ENCODE data around the gene REXO1.
"Not testable (repeated sequence)": the region's sequence is repeated elsewhere in the genome, so short reads cannot be mapped to it uniquely, and the experiment has no call there.

REXO1 gene, protein sequence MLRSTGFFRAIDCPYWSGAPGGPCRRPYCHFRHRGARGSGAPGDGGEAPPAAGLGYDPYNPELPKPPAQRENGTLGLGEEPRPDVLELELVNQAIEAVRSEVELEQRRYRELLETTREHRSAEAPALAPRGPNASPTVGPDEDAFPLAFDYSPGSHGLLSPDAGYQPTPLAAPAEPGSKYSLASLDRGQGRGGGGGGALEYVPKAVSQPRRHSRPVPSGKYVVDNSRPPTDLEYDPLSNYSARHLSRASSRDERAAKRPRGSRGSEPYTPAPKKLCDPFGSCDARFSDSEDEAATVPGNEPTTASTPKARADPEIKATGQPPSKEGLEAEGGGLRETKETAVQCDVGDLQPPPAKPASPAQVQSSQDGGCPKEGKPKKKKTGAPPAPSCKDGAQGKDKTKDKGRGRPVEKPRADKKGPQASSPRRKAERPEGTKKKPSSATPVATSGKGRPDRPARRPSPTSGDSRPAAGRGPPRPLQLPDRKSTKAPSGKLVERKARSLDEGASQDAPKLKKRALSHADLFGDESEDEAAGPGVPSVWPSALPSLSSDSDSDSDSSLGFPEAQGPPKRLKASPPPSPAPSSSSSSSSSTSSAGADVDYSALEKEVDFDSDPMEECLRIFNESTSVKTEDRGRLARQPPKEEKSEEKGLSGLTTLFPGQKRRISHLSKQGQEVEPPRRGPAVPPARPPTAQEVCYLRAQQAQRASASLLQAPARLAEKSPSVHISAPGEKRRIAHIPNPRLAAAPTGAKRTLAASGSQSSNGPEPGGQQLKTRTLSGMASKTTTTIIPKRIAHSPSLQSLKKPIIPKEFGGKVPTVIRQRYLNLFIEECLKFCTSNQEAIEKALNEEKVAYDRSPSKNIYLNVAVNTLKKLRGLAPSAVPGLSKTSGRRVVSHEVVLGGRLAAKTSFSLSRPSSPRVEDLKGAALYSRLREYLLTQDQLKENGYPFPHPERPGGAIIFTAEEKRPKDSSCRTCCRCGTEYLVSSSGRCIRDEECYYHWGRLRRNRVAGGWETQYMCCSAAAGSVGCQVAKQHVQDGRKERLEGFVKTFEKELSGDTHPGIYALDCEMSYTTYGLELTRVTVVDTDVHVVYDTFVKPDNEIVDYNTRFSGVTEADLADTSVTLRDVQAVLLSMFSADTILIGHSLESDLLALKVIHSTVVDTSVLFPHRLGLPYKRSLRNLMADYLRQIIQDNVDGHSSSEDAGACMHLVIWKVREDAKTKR

DNA sequence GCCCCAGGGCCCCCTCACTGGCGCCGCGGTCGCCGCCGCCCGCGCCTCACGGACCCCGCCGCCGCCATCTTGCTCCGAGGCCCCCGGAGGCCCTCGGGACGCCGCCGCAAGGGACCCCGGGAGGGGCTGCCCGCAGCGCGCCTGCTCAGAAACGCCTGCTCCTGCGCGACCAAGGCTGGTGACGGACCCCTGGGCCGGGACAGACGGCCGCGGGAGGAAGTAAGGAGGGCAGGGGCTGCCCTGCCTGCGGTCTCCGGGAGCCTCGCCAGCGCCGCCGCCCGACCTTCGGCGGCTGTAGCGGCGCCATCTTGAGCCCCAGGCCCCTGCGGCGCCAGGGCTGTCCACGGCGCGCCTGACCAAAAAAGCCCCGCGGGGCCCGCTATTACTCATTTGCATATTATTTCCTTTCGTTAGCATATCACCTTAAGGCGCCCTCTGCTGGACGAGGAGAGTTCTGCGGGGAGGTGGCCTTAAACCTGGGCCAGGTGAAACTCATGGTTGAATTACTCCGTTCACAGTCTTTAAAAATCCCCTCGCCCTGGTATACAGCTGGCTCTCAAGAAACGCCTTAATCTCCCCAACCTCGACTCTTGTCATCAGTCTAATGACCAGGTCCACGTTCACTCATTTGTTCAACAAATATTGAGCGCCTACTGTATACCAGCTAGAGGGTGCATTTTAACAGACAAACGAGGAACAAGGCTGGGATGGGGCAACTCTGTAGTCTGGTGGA, at the start of gene REXO1:
Gene REXO1, minus strand, starts transcription at position 85 of the 733 bp plus-strand sequence. CDS start 125 bp downstream, outside the sequence.
- DNase-seq = peak; percentile 67

DNA sequence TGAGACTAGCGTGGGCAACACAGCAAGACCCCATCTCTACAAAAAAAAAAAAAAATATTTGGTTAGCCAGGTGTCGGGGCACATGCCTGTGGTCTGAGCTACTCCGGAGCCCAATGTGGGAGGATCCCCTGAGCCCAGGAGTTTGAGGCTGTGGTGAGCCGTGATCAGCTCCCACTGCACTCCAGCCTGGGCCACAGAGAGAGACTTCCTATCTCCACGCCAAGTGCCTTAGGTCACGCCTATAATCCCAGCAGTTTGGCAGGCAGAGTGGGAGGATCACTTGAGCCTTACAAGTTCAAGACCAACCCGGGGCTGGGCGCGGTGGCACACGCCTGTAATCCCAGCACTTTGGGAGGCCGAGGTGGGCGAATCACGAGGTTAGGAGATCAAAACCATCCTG, 48.2 kb upstream of the REXO1 start:
- DNase-seq = no peak

DNA sequence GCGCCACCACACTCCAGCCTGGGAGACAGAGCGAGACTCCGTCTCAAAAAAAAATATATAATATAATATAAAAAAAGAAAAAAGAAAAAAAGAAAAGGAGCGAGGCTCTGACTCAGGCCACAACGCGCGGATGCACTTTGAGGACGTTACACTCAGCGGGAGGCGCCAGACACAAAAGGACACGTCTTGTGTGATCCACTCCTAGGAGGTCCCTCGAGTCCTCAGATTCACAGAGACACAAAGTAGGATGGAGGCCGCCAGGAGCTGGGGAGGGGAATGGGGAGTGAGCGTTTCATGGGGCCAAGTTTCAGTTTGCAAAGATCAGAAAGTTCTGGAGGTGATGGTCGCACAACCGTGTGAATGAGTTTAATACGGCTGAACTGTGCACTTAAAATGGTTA, 45.5 kb upstream of the REXO1 start:
- DNase-seq = no peak

DNA sequence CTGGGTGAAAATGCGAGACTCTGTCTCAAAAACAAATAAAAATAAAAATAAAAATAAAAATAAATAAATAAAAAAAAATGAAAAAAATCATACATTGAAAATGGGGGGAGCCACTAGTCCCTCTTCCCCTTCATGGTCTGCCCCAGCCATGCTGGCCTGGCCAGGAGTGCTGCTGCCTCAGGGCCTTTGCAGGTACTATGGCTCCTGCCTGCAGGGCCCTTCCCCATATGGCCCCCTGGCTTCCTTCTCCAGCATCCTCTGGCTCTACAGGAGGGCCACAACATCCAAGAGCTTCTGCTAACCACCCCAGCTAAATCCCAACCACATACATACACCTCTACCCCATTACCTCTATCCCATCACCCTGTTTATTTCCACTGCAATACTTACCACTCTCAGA, 41.6 kb upstream of the REXO1 start:
- no peak for DNase-seq

DNA sequence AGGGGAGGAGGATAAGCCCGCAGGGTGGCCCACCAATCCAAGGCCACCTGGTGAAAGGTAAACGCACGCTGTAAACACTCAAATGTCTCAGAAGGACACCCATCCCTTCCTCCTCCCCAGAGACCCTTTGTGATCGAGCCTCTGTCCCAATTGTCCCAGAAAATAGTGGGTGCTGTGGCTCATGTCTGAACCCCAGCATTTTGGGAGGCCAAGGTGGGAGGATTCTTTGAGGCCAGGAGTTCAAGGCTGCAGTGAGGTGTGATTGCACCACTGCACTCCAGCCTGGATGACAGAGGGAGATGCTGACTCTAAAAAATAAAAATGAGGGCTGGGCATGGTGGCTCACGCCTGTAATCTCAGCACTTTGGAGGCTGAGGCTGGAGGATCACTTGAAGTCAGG, 40.1 kb upstream of the REXO1 start:
- DNase-seq = no peak

DNA sequence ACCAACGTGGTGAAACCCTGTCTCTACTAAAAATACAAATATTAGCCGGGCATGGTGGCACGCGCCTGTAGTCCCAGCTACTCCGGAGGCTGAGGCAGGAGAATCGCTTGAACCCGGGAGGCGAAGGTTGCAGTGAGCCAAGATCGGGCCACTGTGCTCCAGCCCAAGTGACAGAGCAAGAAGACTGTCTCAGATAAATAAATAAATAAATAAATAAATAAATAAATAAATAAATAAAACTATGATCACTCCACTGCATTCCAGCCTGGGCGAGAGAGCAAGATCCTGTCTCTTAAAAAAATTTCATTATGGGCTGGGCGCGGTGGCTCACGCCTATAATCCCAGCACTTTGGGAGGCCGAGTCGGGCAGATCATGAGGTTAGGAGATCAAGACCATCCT, 38.1 kb upstream of the REXO1 start:
- not testable (repeated sequence) for DNase-seq

DNA sequence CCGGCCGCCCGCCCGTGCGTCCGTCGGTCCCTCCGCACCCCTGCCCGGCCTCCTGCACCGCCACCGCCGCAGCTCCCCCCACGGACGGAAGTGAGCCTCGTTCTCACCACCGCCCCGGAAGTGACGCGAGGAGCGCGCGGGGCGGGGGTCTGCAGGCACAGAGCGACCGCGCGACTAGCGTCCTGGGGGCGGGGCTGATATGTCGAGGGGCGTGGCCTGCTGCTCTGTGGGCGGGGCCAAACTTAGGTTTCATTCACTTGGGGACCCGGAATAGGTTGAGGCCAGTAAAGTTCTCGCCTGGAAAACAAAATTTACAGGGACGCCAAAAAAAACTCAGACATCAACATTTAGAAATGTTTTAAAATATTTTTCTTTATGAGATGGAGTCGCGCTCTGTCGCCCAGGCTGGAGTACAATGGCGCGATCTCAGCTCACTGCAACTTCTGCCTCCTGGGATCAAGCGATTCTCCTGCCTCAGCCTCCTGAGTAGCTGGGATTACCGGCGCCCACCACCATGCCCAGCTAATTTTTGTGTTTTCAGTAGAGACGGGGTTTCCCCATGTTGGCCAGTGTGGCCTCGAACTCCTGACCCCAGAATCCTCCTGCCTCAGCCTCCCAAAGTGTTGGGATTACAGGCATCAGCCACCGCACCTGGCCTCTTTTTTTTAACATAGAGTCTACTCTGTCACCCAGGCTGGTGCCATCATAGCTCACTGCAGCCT, 37.3 kb upstream of the REXO1 start, which contains the start of gene ABHD17A:
Gene ABHD17A, minus strand, starts transcription at position 99 of the 722 bp plus-strand sequence. CDS start 3,930 bp downstream, outside the sequence.
- DNase-seq = peak; percentile 36

DNA sequence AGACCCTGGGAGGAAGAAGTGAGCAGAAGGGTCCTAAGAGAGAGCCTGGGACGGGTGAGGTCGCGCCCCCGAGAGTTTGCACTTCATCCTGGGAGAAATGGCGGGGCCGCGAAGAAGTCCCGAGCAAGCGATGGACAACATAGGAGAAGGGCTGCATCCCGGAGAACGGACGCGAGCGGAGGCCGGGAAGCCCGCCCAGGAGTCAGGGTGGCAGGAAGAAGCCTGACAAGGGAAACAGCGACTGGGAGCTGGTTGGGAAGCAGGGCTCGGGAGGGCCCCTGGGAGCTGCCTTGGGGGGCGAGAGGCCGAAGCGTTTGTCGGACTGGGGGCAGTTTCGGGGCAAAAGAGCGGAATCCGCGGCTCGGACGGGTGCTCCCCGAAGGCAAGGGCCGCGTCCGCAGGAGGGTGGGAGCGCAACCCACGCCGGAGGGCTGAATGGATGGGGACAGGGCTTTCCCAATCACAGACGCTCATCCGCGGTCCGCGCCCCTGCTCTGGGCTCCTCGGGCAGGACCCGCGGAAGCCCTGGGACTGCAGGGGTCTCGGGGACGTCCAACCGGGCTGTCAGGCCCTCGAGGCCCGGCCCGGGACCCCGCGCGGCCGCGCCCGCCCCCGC, 36.5 kb upstream of the REXO1 start:
- DNase-seq = no peak

DNA sequence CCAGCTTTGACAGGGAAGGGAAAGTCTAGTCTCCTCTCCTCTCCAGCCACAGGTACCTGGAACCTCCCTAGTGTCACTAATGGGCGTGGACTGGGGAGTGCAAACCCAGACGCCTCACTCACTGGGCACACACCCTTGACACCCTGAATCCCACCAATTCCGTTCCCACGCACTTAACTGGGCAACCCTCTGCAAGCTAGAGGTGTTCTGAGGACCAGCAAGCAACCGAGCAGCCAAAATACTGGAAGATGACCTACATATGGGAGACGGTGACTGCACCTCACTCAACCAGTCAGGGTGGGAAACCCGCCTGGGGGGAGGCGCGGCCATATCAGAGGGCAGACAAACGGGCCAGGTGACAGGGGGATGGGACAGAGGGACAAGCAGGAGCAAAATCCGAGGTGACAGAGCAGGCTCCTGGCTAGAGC, 36.0 kb upstream of the REXO1 start:
- no peak for DNase-seq

DNA sequence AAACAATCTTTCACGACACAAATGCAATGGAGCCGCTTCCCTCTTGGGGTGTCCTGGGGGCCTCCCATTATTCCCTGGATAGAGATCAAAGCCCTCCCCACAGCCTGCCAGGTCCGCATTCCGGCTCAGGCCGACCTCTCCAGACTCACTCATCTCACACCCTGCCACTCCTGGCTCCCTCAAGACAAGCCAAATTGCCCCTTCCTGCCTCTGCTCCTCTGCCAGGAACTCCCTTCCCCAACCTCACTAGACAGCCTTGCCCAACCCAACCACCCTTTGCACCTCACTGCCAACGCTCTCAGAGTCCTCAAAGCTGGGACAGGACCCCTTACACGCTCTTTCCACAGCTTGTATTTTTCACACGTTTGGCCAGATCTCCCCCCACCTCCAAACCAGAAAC, 35.5 kb upstream of the REXO1 start:
- DNase-seq = no peak

DNA sequence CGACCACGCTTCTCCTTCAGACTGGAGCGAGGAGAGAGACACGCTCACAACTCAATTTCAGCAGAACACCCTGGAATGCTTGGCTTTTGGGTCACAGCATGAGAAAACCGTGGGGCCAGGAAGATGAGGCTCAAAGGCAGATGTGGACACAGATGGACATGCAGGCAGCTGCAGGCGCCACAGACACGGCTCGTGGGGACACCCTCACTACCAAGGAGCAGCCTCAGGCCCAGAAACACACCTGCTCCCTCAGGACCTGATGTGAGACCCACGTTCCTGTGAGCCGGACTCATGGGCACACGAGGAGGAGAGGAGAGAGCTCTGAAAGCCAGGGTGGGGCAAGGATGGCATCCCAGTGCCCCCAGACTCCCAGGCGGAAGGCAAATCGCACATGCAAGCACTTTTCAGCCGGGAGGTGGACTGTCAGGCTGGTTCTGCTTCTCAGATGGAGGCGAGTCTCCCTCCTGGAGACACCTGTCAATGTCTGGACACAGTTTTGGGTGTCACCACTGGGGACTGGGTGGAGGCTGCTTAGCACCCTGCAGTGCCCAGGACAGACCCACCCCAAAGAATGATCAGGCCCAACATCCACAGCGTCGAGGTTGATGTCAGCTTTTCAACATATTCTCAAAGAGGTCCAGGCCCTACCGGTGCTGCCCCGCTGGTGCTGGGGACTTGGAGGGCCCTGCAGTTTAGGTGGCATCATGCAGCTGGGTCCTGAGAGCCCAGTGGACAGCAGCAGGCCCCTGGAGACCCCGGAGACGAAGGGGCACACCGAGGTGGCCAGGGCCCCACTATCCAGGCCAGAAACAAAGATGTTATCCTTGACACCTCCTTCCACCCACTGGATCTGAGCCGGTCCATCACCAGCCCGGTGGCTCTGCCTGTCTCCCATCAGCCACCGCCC, 34.8 kb upstream of the REXO1 start:
- no peak for DNase-seq

DNA sequence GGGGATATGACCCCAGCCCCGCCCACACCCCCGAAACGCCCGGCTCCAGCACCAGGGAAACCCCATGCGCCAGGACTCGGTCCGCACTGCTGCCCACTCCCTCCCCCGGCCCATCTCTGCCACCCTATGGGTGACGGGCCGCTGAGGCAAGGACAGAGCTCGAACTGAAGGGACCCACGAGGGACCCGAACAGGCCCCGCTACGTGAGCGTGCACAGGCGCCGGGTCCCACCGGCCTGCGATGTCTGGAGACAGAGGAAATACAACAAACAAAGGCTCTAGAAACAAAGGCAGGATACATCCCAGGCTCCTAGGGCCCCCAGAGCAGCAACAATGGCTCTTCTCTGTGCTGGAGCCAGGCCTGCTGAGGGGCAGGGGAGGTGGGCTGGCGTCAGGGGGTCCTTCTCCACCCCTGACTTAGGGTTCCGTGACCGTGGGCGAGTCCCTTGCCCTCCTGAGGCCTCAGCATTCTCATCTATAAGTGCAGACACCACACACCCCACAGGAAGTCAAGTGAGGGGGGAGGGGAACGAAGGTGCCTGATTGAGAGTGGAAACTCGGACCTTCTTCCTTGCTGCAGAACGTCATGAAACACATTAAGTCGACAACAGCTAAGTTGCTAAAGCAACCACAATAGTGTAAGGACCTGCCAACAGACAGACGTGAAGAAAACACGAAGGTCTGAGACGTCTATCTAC, 34.0 kb upstream of the REXO1 start:
- no peak for DNase-seq

DNA sequence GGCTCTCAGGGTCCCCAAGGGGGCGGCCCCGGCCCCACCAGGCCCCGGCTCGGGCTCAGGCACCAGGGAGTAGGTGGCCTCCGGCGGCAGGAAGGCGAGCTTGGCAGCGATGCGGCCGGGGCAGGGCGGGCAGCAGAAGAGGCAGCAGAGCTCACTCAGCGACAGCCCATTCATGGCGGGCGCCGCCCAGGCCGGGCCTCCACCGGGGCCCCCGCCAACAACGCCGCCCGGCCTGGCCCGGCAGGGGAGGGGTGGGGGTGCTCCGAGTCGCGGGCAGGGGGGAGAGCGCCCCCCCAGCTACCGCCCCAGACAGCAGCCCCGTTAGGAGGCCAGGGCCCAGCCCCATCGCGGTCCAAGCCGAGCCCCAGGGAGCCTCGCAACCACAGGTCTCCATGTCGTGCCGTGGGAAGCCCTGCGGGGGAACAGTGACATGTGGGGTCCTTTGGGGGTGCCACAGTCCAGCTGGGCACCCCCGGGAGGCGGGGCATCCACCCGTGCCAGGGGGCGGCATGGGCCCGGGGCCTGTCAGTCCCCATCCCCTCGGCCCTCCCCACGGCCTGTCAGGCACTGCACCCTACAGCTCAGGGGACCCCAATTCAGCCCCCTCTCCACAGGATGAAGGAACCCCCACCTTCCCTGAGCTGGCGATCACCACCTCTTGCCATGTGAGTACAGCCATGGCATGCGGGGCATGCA, 33.3 kb upstream of the REXO1 start:
- not testable (repeated sequence) for DNase-seq

DNA sequence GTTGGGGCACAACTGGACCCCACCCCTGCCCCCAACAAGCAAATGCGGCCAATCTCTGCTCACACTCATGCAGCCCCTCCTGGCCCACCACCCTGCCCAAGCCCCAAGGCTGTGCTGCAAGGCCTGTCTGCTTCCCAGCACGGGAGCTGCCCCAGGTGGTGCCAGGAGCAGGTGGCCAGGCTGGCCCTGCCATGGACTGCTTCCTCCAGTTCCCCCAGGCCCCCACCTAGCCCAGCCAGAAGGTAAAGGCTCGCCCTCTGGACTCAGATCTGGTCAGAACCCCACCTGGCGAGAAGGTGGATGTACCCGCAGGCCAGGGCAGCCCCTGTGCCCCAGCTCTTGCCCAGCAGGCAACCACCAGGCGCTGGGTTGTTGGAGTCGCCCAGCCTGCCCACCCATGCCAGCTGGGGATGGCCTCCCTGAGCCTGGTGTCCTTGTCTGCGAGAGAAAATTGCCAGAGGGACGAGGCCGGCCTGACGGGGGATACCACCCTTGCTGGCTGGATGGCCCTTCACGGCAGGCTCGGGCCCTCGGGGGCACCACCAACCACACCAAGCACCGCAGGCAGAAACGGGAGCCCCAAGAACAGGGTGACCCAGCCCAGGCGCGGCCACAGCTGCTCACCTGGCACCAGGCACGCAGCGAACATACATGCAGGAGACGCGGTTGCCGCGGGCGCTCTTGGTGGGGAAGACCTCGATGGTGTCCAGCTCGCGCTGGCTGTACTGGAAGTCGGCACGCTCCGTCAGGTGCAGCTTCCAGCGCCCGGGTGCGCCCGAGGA, 32.5 kb upstream of the REXO1 start:
- DNase-seq = no peak

DNA sequence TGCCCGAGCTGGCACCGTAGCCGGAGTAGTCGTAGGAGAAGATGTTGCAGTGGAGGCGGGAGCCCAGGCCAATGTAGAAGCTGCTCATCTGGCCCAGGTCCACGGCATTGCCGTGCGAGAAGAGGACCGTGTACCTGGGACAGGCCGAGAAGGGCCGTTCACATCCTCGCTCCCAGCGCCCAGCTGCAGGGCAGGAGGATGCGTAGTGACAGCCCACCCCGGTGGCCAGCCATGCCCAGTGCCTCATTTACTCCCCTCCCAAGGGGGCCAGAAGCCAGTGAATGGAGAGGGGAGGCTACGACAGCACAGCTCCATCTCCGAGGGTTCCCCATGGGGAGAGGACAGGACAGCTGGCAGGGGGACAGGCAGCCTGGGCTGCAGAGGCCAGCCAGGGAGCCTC, 31.7 kb upstream of the REXO1 start:
- DNase-seq = not testable (repeated sequence)

DNA sequence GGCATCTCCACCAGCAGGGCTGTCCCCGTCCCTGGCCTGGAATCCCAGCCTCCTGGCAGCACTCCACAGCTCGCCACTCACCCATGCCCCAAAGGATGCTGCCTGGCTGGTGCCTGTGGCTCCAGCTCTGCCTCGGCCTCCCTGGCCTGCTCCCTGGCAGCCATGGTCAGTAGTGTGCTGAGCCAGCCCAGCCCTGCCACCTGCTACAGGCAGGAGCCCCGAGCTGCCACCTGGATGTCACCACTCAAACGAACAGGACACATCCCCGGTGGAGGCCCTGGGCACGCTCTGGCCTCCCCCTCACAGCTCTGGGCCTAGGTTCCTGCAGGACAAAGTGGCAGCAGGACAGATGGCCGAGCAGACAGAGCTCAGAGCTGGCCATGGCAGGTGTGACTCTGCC, 30.3 kb upstream of the REXO1 start:
- DNase-seq = not testable (repeated sequence)

DNA sequence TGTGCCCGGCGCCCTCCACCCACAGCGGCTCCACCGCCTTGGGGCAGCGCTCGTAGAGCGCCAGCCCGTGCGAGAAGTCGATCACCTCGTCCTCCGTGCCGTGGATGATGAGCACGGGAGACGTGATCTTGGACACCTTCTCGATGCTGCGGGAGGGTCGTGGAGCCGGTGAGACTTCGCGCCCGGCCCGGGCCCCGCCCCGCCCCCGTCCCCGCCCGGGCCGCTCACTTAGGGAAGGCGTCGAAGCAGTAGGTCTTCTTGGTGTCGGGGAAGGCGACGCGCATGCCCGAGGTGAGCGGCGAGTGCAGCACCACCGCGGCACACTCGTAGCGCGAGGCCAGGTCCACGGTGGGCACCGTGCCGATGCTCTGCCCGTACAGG, 29.0 kb upstream of the REXO1 start:
- not testable (repeated sequence) for DNase-seq

Measured in SHP77 treated with DMSO at 0.1 percent for 48 hours (cell line).